22Rv1 (cell line): ENCODE results near the gene CAPN7.

ENCODE experiments used
- CTCF ChIP-seq: fragments of 450-650 bp; IDR thresholded peaks from 2 replicates; pipeline ENCODE4 v1.5.1; 2017; ENCODE audit warnings: mild to moderate bottlenecking
- ZFX ChIP-seq: fragments of 450-650 bp; IDR thresholded peaks from 2 replicates; pipeline ENCODE4 v1.6.1; 2017; ENCODE audit warnings: antibody characterized with exemption, borderline replicate concordance

- TF ChIP-seq CTCF (no peak), ZFX (no peak)
These were observed 12.6 kb downstream of the CAPN7 start for GRCh38 chr3:15218689-15219088.
